ENCODE data around the gene THSD7A. TPM values are rescaled to one million over a fixed set of nuclear protein-coding genes. Genes with fewer than 3 reads are reported as not detected.

THSD7A gene
- total RNA-seq, 3 donors from 2014 or later, result 4.0 to 6.9 (median 4.4) TPM

DNA sequence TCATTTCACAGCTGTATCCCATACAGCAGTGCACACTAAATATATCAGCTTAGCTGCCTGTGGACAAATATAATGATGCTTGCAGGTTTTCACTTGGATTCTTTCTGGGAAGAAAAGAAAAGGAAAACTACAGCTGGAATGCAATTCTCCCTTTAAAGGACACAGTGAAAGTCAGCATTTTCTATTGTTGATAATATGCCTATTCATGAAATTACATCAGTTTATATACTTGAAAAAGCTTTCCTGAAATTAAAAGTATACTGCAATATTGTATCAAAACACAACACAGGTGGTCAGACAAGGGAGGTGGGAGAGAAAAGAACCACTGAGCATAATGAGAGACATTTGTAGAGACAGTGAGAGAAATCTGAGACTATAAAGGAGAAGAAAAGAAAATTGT, 20.3 kb downstream of the THSD7A start:
- no peak for DNase-seq (ENCODE audit: low spot score in 2 of 2)
- H3K36me3 ChIP-seq, result no peaks in the 10 kb centered on the region
- H3K9me3 ChIP-seq, result no peaks in the 10 kb centered on the region
- intact Hi-C loops (cut with DNase I; ENCODE audit: low total_unique reads), result no loop called here
- H3K4me3 ChIP-seq, result no peak overlapping the region
- no peaks in the 10 kb centered on the region for H3K27me3 ChIP-seq
- no peak overlapping the region for H3K27ac ChIP-seq
- TF ChIP-seq POLR2AphosphoS5 (IDR thresholded peaks at IDR 0.05) (no peak), POLR2A (IDR thresholded peaks at IDR 0.05) (no peak)
- TF ChIP-seq, protein P1, sequence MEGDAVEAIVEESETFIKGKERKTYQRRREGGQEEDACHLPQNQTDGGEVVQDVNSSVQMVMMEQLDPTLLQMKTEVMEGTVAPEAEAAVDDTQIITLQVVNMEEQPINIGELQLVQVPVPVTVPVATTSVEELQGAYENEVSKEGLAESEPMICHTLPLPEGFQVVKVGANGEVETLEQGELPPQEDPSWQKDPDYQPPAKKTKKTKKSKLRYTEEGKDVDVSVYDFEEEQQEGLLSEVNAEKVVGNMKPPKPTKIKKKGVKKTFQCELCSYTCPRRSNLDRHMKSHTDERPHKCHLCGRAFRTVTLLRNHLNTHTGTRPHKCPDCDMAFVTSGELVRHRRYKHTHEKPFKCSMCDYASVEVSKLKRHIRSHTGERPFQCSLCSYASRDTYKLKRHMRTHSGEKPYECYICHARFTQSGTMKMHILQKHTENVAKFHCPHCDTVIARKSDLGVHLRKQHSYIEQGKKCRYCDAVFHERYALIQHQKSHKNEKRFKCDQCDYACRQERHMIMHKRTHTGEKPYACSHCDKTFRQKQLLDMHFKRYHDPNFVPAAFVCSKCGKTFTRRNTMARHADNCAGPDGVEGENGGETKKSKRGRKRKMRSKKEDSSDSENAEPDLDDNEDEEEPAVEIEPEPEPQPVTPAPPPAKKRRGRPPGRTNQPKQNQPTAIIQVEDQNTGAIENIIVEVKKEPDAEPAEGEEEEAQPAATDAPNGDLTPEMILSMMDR (IDR thresholded peaks at IDR 0.05), result no peak
- no peaks in the 10 kb centered on the region for H3K4me1 ChIP-seq

DNA sequence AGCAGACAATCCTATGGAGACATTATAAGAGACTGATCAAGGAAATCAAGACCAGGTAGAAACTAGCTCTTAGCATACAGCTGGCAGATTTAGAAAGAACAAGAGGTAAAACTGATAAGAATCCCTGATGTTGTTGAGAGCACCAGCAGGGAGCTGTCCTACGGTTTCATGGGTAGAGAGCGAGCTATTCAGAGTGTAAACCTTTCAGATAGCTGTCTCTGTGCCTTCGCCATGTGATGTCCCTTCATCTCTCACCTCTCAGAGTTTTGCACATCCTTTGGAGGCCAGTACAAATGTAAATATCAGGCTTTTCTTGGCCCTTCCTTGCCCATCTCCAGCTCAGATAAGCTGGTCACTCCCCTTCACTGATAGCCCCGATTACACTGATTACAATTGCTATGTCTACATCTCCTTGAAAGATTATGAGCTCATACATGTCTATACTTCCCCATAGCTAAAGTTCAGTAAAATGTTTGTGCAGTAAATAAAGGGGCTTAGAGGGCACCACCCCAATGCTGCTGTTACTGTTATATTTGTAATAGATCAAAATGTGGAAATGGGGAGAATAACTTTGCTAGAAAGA, 21.9 kb downstream of the THSD7A start:
- no peak overlapping the region for H3K27ac ChIP-seq
- no peaks in the 10 kb centered on the region for H3K27me3 ChIP-seq
- H3K9me3 ChIP-seq, result no peaks in the 10 kb centered on the region
- no peaks in the 10 kb centered on the region for H3K4me1 ChIP-seq
- no peaks in the 10 kb centered on the region for H3K36me3 ChIP-seq
- intact Hi-C loops (cut with DNase I; ENCODE audit: low total_unique reads), result no loop called here
- H3K4me3 ChIP-seq, result no peak overlapping the region
- TF ChIP-seq, protein P1 (IDR thresholded peaks at IDR 0.05), result no peak
- TF ChIP-seq POLR2A (IDR thresholded peaks at IDR 0.05) (no peak), POLR2AphosphoS5 (IDR thresholded peaks at IDR 0.05) (no peak)
- no peak for DNase-seq (ENCODE audit: low spot score in 2 of 2)

DNA sequence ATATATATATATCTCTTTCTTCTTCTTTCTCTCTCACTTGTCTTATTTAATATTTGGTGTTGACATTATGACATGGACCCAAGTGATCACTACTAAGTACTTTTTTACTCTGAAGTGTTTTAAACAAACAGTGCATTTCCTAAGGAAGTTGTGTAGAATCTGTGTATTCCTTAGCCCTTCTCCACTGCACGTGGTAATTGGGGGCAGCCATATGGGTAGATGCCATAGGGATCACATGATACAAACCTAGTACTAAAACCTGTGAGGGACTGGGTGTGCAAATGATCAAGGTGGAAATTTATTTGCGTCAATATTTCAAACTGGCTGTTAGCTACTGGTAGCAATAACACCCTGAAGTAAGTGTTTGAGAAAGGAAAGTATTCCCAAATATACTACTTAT, 25.0 kb downstream of the THSD7A start:
- intact Hi-C loops (cut with DNase I; ENCODE audit: low total_unique reads), result no loop called here
- H3K36me3 ChIP-seq, result no peaks in the 10 kb centered on the region
- no peak overlapping the region for H3K4me3 ChIP-seq
- H3K4me1 ChIP-seq, result no peaks in the 10 kb centered on the region
- TF ChIP-seq, protein P1 (IDR thresholded peaks at IDR 0.05), result no peak
- TF ChIP-seq POLR2A (IDR thresholded peaks at IDR 0.05), result no peak
- no peak for TF ChIP-seq POLR2AphosphoS5 (IDR thresholded peaks at IDR 0.05)
- H3K9me3 ChIP-seq, result no peaks in the 10 kb centered on the region
- H3K27ac ChIP-seq, result no peak overlapping the region
- H3K27me3 ChIP-seq, result no peaks in the 10 kb centered on the region
- DNase-seq (ENCODE audit: low spot score in 2 of 2), result no peak

DNA sequence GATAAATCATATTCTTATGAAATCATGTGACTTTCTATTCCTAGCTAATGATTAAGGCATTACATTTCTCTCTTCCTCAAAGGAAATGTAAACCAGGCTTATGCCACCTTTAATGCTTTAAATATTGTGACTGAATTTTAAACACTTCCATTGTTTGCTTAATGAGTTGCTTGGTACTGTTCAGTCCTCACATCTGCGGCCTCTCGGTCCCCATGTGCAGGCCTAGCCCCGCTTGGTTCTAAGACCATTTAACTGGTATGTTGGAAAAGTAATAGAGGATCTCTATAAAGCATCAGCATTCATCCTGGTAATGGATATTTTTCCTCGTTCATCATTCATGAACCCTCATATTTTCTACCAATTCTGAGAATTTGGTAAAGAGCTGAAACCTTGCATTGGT, 27.4 kb downstream of the THSD7A start:
- no peaks in the 10 kb centered on the region for H3K36me3 ChIP-seq
- no peak for DNase-seq (ENCODE audit: low spot score in 2 of 2)
- TF ChIP-seq POLR2AphosphoS5 (IDR thresholded peaks at IDR 0.05) (no peak), POLR2A (IDR thresholded peaks at IDR 0.05) (no peak)
- TF ChIP-seq, protein P1 (IDR thresholded peaks at IDR 0.05), result no peak
- no peaks in the 10 kb centered on the region for H3K9me3 ChIP-seq
- no peak overlapping the region for H3K4me3 ChIP-seq
- intact Hi-C loops (cut with DNase I; ENCODE audit: low total_unique reads), result no loop called here
- no peaks in the 10 kb centered on the region for H3K4me1 ChIP-seq
- H3K27ac ChIP-seq, result no peak overlapping the region
- no peaks in the 10 kb centered on the region for H3K27me3 ChIP-seq

DNA sequence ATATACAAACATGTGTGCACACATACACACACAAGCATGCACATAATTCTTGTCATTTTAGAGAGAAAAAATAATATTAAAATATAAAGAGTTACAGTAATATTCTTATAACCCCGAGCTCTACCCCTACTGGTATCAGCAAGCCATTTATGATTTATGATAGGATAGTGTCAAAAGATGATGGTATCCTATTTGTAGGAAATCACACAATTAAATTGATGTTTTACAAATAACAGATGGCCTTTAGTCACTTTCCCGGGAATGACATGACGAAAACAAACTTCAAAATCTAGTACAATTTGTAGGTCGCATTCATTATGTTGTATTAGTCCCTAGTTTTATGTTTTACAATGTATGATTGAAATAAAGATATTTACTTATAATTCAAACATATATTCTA, 36.8 kb downstream of the THSD7A start:
- Histone ChIP-seq H3K27me3 (no peaks in the 10 kb centered on the region), H3K9me3 (no peaks in the 10 kb centered on the region)

More for the DNA sequence above, 36.8 kb downstream of the THSD7A start:
- Histone ChIP-seq H3K27ac (no peak overlapping the region), H3K36me3 (peaks cover 2% of the 10 kb centered on the region), H3K4me1 (no peaks in the 10 kb centered on the region), H3K4me3 (no peak overlapping the region)
- TF ChIP-seq POLR2AphosphoS5 (IDR thresholded peaks at IDR 0.05) (no peak), POLR2A (IDR thresholded peaks at IDR 0.05) (no peak)
- TF ChIP-seq, protein P1 (IDR thresholded peaks at IDR 0.05), result no peak
- intact Hi-C loops (cut with DNase I; ENCODE audit: low total_unique reads), result no loop called here
- no peak for DNase-seq (ENCODE audit: low spot score in 2 of 2)

Data from breast epithelium (tissue), 4 donors.